H1 (cell line): Measurements from ENCODE around the gene KDSR.

Experiments
- POLR2A ChIP-seq, 2 experiments: IDR thresholded peaks; 1 replicate in 1 of 2; 2 replicates in 1 of 2; pipeline ENCODE4 v1.6.1; 2011; ENCODE audit warnings: low read depth in 2 of 2, low read length in 2 of 2, mild to moderate bottlenecking in 2 of 2; ENCODE audit errors: control extremely low read depth in 1 of 2
- SP1 ChIP-seq: IDR thresholded peaks from 2 replicates; pipeline ENCODE4 v1.6.1; 2011; ENCODE audit warnings: low read depth, low read length
- TF ChIP-seq, protein P1 (sequence below), 3 experiments: IDR thresholded peaks; 1 replicate in 2 of 3; 2 replicates in 1 of 3; pipeline versions ENCODE4 v1.5.1 to v1.6.1; 2011; ENCODE audit warnings: low read length in 3 of 3, mild to moderate bottlenecking in 3 of 3, inconsistent platforms in 2 of 3, low read depth in 1 of 3, moderate library complexity in 1 of 3; ENCODE audit not compliant: insufficient read depth in 1 of 3; ENCODE audit errors: control extremely low read depth in 1 of 3

DNA sequence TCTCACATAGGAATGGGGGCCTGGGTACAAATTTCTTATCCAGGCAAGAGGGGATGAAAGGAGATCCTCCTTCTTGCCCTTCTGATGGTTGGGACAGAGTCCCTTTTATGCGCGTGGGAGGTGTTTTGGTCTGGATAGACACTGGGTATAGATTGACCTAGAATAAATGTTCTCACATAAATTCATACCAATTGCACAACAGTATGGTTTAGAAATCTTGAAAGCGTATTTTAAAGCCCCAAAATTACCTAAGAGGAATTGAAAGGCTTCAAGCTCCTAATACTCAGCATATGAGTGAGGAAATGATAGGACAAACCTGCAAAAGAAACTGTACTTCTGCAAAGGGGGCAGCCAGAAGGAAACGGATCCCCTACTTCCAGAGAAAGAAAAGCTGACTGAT lies 44.8 kb downstream of the KDSR start:
- TF ChIP-seq SP1 (no peak), POLR2A (IDR thresholded peaks at IDR 0.05; ENCODE audit: control extremely low read depth in 1 of 2, low read depth in 2 of 2, low read length in 2 of 2) (no peak)
- TF ChIP-seq, protein P1, sequence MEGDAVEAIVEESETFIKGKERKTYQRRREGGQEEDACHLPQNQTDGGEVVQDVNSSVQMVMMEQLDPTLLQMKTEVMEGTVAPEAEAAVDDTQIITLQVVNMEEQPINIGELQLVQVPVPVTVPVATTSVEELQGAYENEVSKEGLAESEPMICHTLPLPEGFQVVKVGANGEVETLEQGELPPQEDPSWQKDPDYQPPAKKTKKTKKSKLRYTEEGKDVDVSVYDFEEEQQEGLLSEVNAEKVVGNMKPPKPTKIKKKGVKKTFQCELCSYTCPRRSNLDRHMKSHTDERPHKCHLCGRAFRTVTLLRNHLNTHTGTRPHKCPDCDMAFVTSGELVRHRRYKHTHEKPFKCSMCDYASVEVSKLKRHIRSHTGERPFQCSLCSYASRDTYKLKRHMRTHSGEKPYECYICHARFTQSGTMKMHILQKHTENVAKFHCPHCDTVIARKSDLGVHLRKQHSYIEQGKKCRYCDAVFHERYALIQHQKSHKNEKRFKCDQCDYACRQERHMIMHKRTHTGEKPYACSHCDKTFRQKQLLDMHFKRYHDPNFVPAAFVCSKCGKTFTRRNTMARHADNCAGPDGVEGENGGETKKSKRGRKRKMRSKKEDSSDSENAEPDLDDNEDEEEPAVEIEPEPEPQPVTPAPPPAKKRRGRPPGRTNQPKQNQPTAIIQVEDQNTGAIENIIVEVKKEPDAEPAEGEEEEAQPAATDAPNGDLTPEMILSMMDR (IDR thresholded peaks at IDR 0.05; ENCODE audit: control extremely low read depth in 1 of 3, insufficient read depth in 1 of 3, low read depth in 1 of 3, low read length in 3 of 3) = no peak
